Astrocyte (in vitro differentiated cells and primary cell): Measurements from ENCODE around the gene ATL3. TPM values are rescaled to one million over a fixed set of nuclear protein-coding genes. Genes with fewer than 3 reads are reported as not detected.

Source experiments
- DNase-seq: peaks from one replicate; pipeline ENCODE4 v3.0.0-alpha.2; 2010; ENCODE audit warnings: low read depth
- FAIRE-seq: peaks from 2 replicates; lab custom pipeline; 2011; peaks lifted over from hg19 to GRCh38; lab: Jason Lieb, UNC
- H2AFZ ChIP-seq: 2 replicates; pipeline ENCODE4 v1.6.0; 2012; ENCODE audit warnings: low read depth, low read length, inconsistent platforms
- H3K27ac ChIP-seq: 2 replicates; pipeline ENCODE4 v1.5.1; 2011; ENCODE audit warnings: low read depth, low read length, inconsistent platforms
- H3K27me3 ChIP-seq: 2 replicates; pipeline ENCODE4 v1.6.0; 2011; ENCODE audit warnings: low read length, inconsistent platforms; ENCODE audit not compliant: insufficient read depth
- H3K36me3 ChIP-seq: 2 replicates; pipeline ENCODE4 v1.5.1; 2011; ENCODE audit warnings: low read length, inconsistent platforms; ENCODE audit not compliant: insufficient read depth
- H3K4me1 ChIP-seq: 2 replicates; pipeline ENCODE4 v1.5.1; 2011; ENCODE audit warnings: low read length, inconsistent platforms; ENCODE audit not compliant: insufficient read depth
- H3K4me2 ChIP-seq: 2 replicates; pipeline ENCODE4 v1.6.0; 2012; ENCODE audit warnings: low read length, inconsistent platforms
- H3K4me3 ChIP-seq: 2 replicates; pipeline ENCODE4 v1.5.1; 2011; ENCODE audit warnings: low read depth, mild to moderate bottlenecking, low read length, inconsistent platforms; ENCODE audit not compliant: insufficient read depth
- H3K79me2 ChIP-seq: 2 replicates; pipeline ENCODE4 v1.6.0; 2012; ENCODE audit warnings: mild to moderate bottlenecking, low read length, inconsistent platforms; ENCODE audit not compliant: insufficient read depth
- H3K9ac ChIP-seq: 2 replicates; pipeline ENCODE4 v1.6.0; 2012; ENCODE audit warnings: mild to moderate bottlenecking, low read length, inconsistent platforms
- H3K9me3 ChIP-seq: 2 replicates; pipeline ENCODE4 v1.5.1; 2012; ENCODE audit warnings: low read depth, mild to moderate bottlenecking, low read length, inconsistent platforms; ENCODE audit not compliant: insufficient read depth
- H4K20me1 ChIP-seq: 2 replicates; pipeline ENCODE4 v1.6.0; 2012; ENCODE audit warnings: low read length, inconsistent platforms; ENCODE audit not compliant: insufficient read depth
- H3K27ac Mint-ChIP-seq: one replicate; pipeline ENCODE4 v1.8.0; 2021; ENCODE audit warnings: mild to moderate bottlenecking, mixed read lengths; ENCODE audit not compliant: unreplicated experiment
- H3K27me3 Mint-ChIP-seq: one replicate; pipeline ENCODE4 v1.8.0; 2021; ENCODE audit warnings: low read depth, mixed read lengths; ENCODE audit not compliant: unreplicated experiment
- H3K36me3 Mint-ChIP-seq: one replicate; pipeline ENCODE4 v1.8.0; 2021; ENCODE audit warnings: low read depth, mixed read lengths; ENCODE audit not compliant: unreplicated experiment
- H3K4me1 Mint-ChIP-seq: one replicate; pipeline ENCODE4 v1.8.0; 2021; ENCODE audit warnings: low read depth, mixed read lengths; ENCODE audit not compliant: unreplicated experiment
- H3K4me3 Mint-ChIP-seq: one replicate; pipeline ENCODE4 v1.8.0; 2021; ENCODE audit warnings: mild to moderate bottlenecking, moderate library complexity, mixed read lengths; ENCODE audit not compliant: unreplicated experiment
- H3K9me3 Mint-ChIP-seq: one replicate; pipeline ENCODE4 v1.8.0; 2021; ENCODE audit warnings: mild to moderate bottlenecking, mixed read lengths; ENCODE audit not compliant: unreplicated experiment
- EZH2 ChIP-seq: IDR thresholded peaks from 2 replicates; pipeline ENCODE4 v1.6.1; 2012; ENCODE audit warnings: mild to moderate bottlenecking, low read length, inconsistent platforms; ENCODE audit not compliant: insufficient read depth
- total RNA-seq: library from RNA; stranded (reverse); gene quantifications from 2 replicates; pipeline ENCODE4 v1.2.1, GENCODE V29; 2021
- TF ChIP-seq, protein P1 (sequence below): IDR thresholded peaks from 2 replicates; pipeline ENCODE4 v1.5.1; 2011; ENCODE audit warnings: low read depth, mild to moderate bottlenecking, inconsistent platforms, low read length, moderate library complexity; ENCODE audit not compliant: insufficient read depth

ATL3 gene
- total RNA-seq, 1 donor from 2014 or later, result 45.2 TPM

DNA sequence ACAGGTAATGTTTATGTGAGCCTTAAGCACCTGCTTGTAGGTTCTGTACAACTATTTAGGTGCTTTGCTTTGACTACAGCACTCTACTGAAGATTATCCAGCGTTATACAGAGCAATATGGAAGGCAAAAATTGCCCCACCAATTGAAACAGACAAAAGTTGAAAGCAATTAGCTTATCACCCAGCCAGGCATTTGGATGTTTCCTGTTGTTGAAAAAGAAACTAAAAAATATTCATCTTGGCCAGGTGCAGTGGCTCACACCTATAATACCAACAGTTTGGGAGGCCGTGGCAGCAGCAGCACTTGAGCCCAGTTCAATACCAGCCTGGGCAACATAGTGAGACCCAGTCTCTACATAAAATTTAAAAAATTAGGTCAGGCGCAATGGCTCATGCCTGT lies 18.5 kb downstream of the ATL3 start:
- DNase-seq (no peak), FAIRE-seq (no peak)
- no peaks in the 10 kb centered on the region for H3K9me3 Mint-ChIP-seq
- no peak overlapping the region for H3K4me3 ChIP-seq
- H3K27ac ChIP-seq, result no peak overlapping the region
- H3K9me3 ChIP-seq, result no peaks in the 10 kb centered on the region
- no peaks in the 10 kb centered on the region for H3K27me3 Mint-ChIP-seq
- no peak overlapping the region for H2AFZ ChIP-seq
- H3K4me3 Mint-ChIP-seq, result no peak overlapping the region
- H3K36me3 Mint-ChIP-seq, result peaks cover 9% of the 10 kb centered on the region
- no peak overlapping the region for H3K27ac Mint-ChIP-seq
- peaks cover 12% of the 10 kb centered on the region for H4K20me1 ChIP-seq
- no peaks in the 10 kb centered on the region for H3K4me1 ChIP-seq
- H3K36me3 ChIP-seq, result peaks cover 29% of the 10 kb centered on the region
- H3K4me1 Mint-ChIP-seq, result no peaks in the 10 kb centered on the region
- no peak overlapping the region for H3K4me2 ChIP-seq
- peaks cover 20% of the 10 kb centered on the region for H3K79me2 ChIP-seq
- H3K9ac ChIP-seq, result no peak overlapping the region
- no peaks in the 10 kb centered on the region for H3K27me3 ChIP-seq
- TF ChIP-seq EZH2, result no peak
- TF ChIP-seq, protein P1, sequence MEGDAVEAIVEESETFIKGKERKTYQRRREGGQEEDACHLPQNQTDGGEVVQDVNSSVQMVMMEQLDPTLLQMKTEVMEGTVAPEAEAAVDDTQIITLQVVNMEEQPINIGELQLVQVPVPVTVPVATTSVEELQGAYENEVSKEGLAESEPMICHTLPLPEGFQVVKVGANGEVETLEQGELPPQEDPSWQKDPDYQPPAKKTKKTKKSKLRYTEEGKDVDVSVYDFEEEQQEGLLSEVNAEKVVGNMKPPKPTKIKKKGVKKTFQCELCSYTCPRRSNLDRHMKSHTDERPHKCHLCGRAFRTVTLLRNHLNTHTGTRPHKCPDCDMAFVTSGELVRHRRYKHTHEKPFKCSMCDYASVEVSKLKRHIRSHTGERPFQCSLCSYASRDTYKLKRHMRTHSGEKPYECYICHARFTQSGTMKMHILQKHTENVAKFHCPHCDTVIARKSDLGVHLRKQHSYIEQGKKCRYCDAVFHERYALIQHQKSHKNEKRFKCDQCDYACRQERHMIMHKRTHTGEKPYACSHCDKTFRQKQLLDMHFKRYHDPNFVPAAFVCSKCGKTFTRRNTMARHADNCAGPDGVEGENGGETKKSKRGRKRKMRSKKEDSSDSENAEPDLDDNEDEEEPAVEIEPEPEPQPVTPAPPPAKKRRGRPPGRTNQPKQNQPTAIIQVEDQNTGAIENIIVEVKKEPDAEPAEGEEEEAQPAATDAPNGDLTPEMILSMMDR, result no peak

DNA sequence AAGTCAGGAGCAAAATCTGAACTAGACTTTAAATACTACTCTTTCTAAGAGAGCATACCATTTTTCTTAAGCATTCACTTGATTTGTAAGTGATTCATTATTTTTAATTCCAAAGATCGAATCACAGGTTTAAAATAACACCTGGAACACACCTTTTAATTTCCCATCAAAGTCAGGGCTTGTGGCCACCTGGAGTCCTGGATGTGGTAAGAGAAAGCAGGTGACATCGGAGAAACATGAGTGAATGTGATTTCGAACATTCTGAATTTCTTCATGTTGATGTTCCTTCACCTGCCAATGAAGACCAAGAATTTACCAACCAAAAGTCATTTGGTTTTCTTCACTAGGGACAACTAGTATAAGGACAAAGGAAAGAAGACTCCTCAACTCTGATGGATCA lies 28.0 kb downstream of the ATL3 start:
- Histone ChIP-seq H3K9ac (no peak overlapping the region), H4K20me1 (peaks cover 7% of the 10 kb centered on the region), H3K9me3 (no peaks in the 10 kb centered on the region), H3K4me2 (no peak overlapping the region), H3K27me3 (no peaks in the 10 kb centered on the region), H3K4me1 (no peaks in the 10 kb centered on the region), H3K4me3 (no peak overlapping the region), H3K27ac (no peak overlapping the region), H3K36me3 (peaks cover 41% of the 10 kb centered on the region), H3K79me2 (no peaks in the 10 kb centered on the region), H2AFZ (no peak overlapping the region)
- no peak overlapping the region for H3K27ac Mint-ChIP-seq
- no peak for DNase-seq
- H3K36me3 Mint-ChIP-seq, result peaks cover 14% of the 10 kb centered on the region
- TF ChIP-seq, protein P1, result no peak
- no peak for TF ChIP-seq EZH2
- H3K4me3 Mint-ChIP-seq, result no peak overlapping the region
- H3K9me3 Mint-ChIP-seq, result no peaks in the 10 kb centered on the region
- H3K4me1 Mint-ChIP-seq, result no peaks in the 10 kb centered on the region
- H3K27me3 Mint-ChIP-seq, result no peaks in the 10 kb centered on the region
- FAIRE-seq, result no peak

DNA sequence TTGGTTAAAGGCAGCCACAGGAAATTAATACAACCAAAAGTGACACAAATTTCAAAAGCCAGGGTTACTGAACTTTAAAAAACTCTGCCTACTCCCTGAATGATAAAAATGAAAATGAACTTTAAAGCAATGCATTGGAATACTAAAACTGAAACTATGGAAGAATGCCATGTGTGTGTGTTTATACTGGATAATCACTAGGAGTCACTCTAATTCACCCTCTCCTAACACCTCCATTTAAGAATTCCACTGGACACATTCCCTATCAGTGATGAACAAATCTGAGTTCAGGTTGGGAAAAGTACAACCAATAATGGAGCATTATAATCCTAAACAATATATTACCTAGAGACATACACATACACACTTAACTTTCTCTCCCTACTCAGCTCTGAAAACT lies 29.4 kb downstream of the ATL3 start:
- no peak for TF ChIP-seq EZH2
- Mint-ChIP-seq H3K36me3 (peaks cover 12% of the 10 kb centered on the region), H3K27ac (no peak overlapping the region), H3K4me1 (no peaks in the 10 kb centered on the region), H3K9me3 (no peaks in the 10 kb centered on the region), H3K4me3 (no peak overlapping the region), H3K27me3 (no peaks in the 10 kb centered on the region)
- Histone ChIP-seq H3K9ac (no peak overlapping the region), H3K4me1 (no peaks in the 10 kb centered on the region), H3K4me3 (no peak overlapping the region), H3K9me3 (no peaks in the 10 kb centered on the region), H3K36me3 (peaks cover 37% of the 10 kb centered on the region), H3K27me3 (no peaks in the 10 kb centered on the region), H2AFZ (no peak overlapping the region), H3K79me2 (no peaks in the 10 kb centered on the region), H3K27ac (no peak overlapping the region), H4K20me1 (peaks cover 8% of the 10 kb centered on the region), H3K4me2 (no peak overlapping the region)
- no peak for FAIRE-seq
- peak; percentile 8 for DNase-seq
